Effector memory CD4-positive, alpha-beta T cell (primary cell): Measurements from ENCODE around the gene GUK1.

Experiments used
- DNase-seq, 3 donors: peaks; one replicate each; pipeline ENCODE4 v3.0.0-alpha.2; 2020
- H3K27ac ChIP-seq: 2 replicates; pipeline ENCODE4 v1.7.0; 2013; ENCODE audit warnings: mild to moderate bottlenecking, low read length, moderate library complexity; ENCODE audit not compliant: insufficient read depth, poor library complexity, severe bottlenecking
- H3K27me3 ChIP-seq: replicated peaks from 2 replicates; pipeline ENCODE4 v1.7.0; 2013; ENCODE audit warnings: mild to moderate bottlenecking, low read length; ENCODE audit not compliant: insufficient read depth, control insufficient read depth, poor library complexity, severe bottlenecking
- H3K36me3 ChIP-seq: 2 replicates; pipeline ENCODE4 v1.7.0; 2013; ENCODE audit warnings: mild to moderate bottlenecking, low read length, moderate library complexity; ENCODE audit not compliant: control insufficient read depth, insufficient read depth
- H3K4me1 ChIP-seq: 2 replicates; pipeline ENCODE4 v1.7.0; 2013; ENCODE audit warnings: low read length, mild to moderate bottlenecking; ENCODE audit not compliant: control insufficient read depth, insufficient read depth, poor library complexity, severe bottlenecking
- H3K4me3 ChIP-seq: 2 replicates; pipeline ENCODE4 v1.7.0; 2013; ENCODE audit warnings: low read length, low read depth, mild to moderate bottlenecking; ENCODE audit not compliant: insufficient read depth, poor library complexity, severe bottlenecking
- H3K9me3 ChIP-seq: 2 replicates; pipeline ENCODE4 v1.7.0; 2013; ENCODE audit warnings: mild to moderate bottlenecking, low read length, moderate library complexity; ENCODE audit not compliant: control insufficient read depth

The GUK1 gene

GRCh38 chr1:228177183-228177475 is 37.0 kb downstream of the GUK1 start:
- no peaks in the 10 kb centered on the region for H3K4me1 ChIP-seq
- H3K4me3 ChIP-seq = no peak overlapping the region
- H3K27me3 ChIP-seq = no peaks in the 10 kb centered on the region
- peaks cover 15% of the 10 kb centered on the region for H3K36me3 ChIP-seq
- DNase-seq = no peak
- H3K27ac ChIP-seq = no peak overlapping the region
- no peaks in the 10 kb centered on the region for H3K9me3 ChIP-seq

DNA sequence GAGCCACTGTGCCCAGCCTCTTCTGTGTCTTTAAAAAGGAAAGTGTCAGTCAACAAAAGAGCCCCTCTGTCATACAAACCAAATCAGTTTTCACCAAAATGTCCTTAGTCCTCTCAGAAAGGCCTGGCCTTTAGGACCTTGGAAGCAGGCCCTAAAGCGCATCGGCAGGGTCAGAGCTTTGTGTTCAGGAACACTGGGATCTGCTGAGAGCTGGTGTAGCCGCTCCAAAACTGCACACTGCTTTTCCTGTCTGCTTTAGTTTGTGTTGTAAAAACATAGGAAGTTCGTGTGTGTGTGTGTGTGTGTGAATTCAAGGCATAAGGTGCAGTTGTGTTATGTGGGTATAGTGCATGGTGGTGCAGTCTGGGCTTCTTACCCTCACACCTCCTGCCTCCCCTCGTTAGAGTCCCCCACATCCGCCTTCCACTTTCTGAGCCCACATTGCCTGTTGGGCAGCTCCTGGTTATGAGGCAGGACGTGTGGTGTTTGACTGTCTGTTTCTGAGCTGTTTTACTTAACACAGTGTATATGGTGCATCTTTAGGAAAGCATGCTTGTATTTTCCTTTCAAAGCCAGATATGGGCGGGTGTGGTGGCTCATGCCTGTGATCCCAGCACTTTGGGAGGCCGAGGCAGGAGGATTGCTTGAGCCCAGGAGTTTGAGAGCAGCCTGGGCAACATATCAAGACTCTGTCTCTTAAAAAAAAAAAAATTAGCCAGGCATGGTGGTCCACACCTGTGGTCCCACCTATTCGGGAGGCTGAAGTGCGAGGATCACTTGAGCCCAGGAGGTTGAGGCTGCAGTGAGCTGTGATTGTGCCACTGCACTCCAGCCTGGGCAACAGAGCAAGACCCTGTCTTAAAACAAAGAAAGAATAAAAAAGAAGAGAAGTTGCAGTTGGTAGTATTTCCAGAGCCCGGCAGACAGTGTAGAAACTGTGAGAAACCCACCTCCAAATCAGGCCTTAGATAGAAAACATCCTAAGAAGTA is 37.9 kb downstream of the GUK1 start:
- no peak for DNase-seq

DNA sequence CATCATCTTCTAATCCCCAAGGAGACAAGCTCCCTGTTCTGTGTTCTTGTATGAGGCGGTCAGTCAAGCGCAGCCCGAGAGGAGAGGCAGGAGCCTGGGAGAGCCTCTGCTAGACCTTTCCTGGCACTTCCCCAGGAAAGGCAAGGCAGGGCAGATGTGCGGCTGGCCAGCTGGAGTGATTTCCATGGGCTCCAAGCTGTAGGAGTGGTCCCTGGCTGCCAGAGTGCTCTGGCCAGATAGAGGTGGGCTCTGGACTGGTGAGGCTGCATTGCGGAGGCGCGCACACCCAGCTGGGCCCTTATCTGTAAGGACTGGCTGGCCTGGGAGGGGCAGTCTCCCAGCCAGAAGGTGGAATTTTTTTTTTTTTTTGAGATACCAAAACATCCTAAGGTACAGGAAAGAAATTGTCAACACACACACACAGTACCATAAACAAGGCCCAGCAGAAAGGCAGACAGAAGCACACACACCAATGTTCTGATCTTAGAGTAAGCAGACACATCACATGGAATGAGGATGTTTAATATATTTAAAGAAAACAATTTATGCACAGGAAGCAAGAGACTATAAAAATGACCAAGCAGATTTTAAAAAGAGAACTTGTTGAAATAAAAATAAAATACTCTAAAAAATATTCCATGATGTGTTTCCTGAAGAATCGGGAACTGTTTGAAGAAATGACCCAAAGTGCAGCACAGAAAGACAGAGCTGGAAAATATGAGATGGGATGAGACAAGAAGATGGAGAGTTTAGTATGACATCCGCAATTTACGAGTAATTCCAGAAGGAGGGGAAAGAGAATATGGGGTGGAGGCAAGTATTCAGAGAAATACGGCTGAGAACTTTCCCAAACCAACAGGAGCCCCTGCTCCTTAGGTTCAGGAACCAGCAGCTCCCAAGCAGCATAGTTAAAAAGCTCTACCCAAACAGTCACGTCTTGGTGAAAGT is 38.9 kb downstream of the GUK1 start:
- Histone ChIP-seq H3K27ac (no peak overlapping the region), H3K4me3 (no peak overlapping the region), H3K9me3 (no peaks in the 10 kb centered on the region), H3K4me1 (no peaks in the 10 kb centered on the region), H3K36me3 (peaks cover 15% of the 10 kb centered on the region), H3K27me3 (no peaks in the 10 kb centered on the region)
- DNase-seq = no peak

More for the DNA sequence above, 37.9 kb downstream of the GUK1 start:
- Histone ChIP-seq H3K9me3 (no peaks in the 10 kb centered on the region), H3K27ac (no peak overlapping the region), H3K36me3 (peaks cover 15% of the 10 kb centered on the region), H3K4me1 (no peaks in the 10 kb centered on the region), H3K4me3 (no peak overlapping the region), H3K27me3 (no peaks in the 10 kb centered on the region)

GRCh38 chr1:228180271-228180958 is 40.3 kb downstream of the GUK1 start:
- H3K9me3 ChIP-seq = no peaks in the 10 kb centered on the region
- no peaks in the 10 kb centered on the region for H3K27me3 ChIP-seq
- peaks cover 2% of the 10 kb centered on the region for H3K4me1 ChIP-seq
- H3K27ac ChIP-seq = no peak overlapping the region
- DNase-seq = no peak
- peaks cover 6% of the 10 kb centered on the region for H3K36me3 ChIP-seq
- H3K4me3 ChIP-seq = no peak overlapping the region

DNA sequence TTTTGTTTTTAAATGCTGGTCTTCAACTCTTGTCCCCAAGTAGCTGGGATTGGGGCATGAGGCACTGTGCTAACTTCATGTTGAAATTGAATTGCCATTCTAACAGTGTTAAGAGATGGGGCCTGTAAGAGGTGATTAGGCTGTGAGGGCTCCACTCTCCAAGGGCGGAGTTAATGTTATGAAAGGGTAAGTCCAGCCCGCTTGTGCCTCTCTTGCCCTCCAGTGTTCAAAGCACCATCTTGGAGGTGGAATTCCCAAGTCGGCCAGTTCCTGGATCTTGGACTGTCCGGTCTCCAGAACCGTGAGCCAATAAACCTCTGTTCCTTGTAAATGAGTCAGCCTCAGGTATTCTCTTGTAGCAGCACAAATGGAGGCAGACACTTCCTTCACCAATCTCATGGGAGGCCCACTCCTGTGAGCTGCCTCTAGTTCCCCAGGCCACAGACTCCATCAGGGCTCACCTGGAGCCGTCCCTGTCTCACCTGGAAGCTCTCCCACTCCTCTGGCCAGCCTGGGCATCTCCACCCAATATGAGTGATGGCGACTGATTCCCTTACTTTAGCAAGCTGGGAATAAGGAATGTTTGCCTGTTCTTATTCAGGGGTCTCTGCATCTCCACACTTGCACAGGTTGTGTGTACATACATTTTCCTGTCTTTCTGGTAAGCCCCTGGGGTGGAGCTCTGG is 41.0 kb downstream of the GUK1 start:
- no peaks in the 10 kb centered on the region for H3K36me3 ChIP-seq
- no peak overlapping the region for H3K27ac ChIP-seq
- H3K27me3 ChIP-seq = no peaks in the 10 kb centered on the region
- no peaks in the 10 kb centered on the region for H3K9me3 ChIP-seq
- H3K4me3 ChIP-seq = no peak overlapping the region
- peaks cover 6% of the 10 kb centered on the region for H3K4me1 ChIP-seq
- no peak for DNase-seq

GRCh38 chr1:228181645-228182034 is 41.6 kb downstream of the GUK1 start:
- Histone ChIP-seq H3K9me3 (no peaks in the 10 kb centered on the region), H3K36me3 (no peaks in the 10 kb centered on the region), H3K4me1 (peaks cover 6% of the 10 kb centered on the region), H3K27ac (no peak overlapping the region), H3K4me3 (no peak overlapping the region), H3K27me3 (no peaks in the 10 kb centered on the region)
- no peak for DNase-seq

DNA sequence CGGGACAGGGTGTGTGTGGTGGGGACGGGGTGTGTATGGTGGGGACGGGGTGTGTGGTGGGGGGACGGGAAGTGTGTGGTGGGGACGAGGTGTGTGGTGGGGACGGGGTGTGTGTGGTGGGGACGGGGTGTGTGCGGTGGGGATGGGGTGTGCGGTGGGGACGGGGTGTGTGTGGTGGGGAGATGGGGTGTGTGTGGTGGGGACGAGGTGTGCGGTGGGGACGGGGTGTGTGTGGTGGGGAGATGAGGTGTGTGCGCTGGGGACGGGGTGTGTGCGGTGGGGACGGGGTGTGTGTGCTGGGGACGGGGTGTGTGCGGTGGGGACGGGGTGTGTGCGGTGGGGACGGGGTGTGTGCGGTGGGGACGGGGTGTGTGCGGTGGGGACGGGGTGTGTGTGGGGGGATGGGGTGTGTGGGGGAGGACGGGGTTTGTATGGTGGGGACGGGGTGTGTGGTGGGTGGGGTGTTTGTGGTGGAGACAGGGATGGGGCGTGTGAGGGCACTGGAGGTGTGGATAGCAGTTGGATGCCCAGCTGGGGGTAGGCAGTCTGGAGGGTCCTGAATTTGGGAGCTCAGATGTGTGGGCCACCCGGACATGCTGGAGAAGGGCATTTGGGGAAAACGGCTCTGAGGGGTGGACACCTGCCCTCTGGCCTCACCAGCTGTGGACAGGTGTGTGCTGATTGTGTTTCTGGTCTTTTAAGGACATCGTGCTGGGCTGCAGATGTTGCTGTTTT is 42.4 kb downstream of the GUK1 start:
- Histone ChIP-seq H3K4me3 (no peak overlapping the region), H3K27me3 (no peaks in the 10 kb centered on the region), H3K4me1 (peaks cover 6% of the 10 kb centered on the region), H3K27ac (no peak overlapping the region), H3K9me3 (no peaks in the 10 kb centered on the region), H3K36me3 (no peaks in the 10 kb centered on the region)
- DNase-seq = no peak

DNA sequence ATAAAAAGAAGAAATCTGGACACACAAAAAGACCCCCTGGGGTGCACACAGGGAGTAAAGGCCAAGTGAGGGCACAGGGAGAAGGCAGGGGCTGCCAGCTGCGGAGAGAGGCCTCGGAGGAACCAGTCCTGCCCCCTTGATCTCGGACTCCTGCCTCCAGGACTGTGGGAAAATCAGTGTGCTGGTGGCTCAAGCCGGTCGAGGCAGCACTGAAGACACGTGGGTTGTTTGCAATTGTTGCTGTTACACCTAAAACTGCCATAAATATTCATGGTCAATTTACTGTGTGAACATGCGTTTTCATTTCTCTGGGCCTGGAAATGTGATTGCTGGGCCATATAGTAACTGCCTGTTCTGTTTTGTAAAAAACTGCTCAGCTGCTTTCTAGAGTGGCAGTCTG is 44.1 kb downstream of the GUK1 start:
- no peak for DNase-seq
- peaks cover 6% of the 10 kb centered on the region for H3K4me1 ChIP-seq
- no peaks in the 10 kb centered on the region for H3K36me3 ChIP-seq
- H3K27ac ChIP-seq = no peak overlapping the region
- H3K9me3 ChIP-seq = no peaks in the 10 kb centered on the region
- H3K27me3 ChIP-seq = no peaks in the 10 kb centered on the region
- no peak overlapping the region for H3K4me3 ChIP-seq

DNA sequence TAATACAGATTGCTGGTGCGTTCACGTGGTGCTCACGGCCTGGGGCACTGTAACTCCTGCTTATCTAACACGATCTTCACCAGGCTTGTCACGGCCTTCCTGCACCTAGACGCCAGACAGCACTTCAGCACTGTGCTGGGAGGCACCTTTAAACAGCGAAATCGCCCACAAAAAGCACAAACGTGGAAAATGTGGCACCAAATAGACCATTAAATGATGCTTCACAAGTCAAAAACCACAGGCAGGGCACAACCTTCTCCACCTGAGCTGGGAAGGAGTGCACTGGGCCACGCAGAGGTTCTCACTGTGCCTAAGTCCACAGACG is 45.5 kb downstream of the GUK1 start:
- DNase-seq = peak; percentile 63 to 68 (median 65)
- no peak overlapping the region for H3K4me3 ChIP-seq
- H3K27me3 ChIP-seq = no peaks in the 10 kb centered on the region
- H3K9me3 ChIP-seq = no peaks in the 10 kb centered on the region
- H3K36me3 ChIP-seq = no peaks in the 10 kb centered on the region
- H3K4me1 ChIP-seq = peaks cover 6% of the 10 kb centered on the region
- peak overlapping the region; percentile 8 for H3K27ac ChIP-seq
